ENCODE data around the gene CES2.

Gene CES2

GRCh38 chr16:66924527-66925321, 10.6 kb upstream of the CES2 start:
- Histone ChIP-seq H3K4me1 (ENCODE audit: control insufficient read depth, insufficient read depth, low read length) (peaks cover 17% of the 10 kb centered on the region), H3K9ac (ENCODE audit: low read length) (no peak overlapping the region)

GRCh38 chr16:66925322-66925840, 9.9 kb upstream of the CES2 start, which contains the start of gene RRAD:
TSS of gene RRAD (minus strand) at chr16:66925535. CDS start at chr16:66925179, 356 bp downstream.
- Histone ChIP-seq H3K9me3 (ENCODE audit: control insufficient read depth, low read length) (no peaks in the 10 kb centered on the region), H3K27me3 (ENCODE audit: control insufficient read depth, insufficient read depth, low read length) (peaks cover 47% of the 10 kb centered on the region), H3K4me3 (ENCODE audit: low read length) (no peak within 1 kb of the TSS), H3K4me1 (ENCODE audit: control insufficient read depth, insufficient read depth, low read length) (peaks cover 23% of the 10 kb centered on the region), H3K36me3 (ENCODE audit: control insufficient read depth, insufficient read depth, low read length) (no peaks in the 10 kb centered on the region), H3K9ac (ENCODE audit: low read length) (no peak within 1 kb of the TSS)

More at GRCh38 chr16:66924527-66925321, 10.6 kb upstream of the CES2 start:
- no peaks in the 10 kb centered on the region for H3K36me3 ChIP-seq (ENCODE audit: control insufficient read depth, insufficient read depth, low read length)
- no peak overlapping the region for H3K4me3 ChIP-seq (ENCODE audit: low read length)
- no peaks in the 10 kb centered on the region for H3K9me3 ChIP-seq (ENCODE audit: control insufficient read depth, low read length)
- H3K27me3 ChIP-seq (ENCODE audit: control insufficient read depth, insufficient read depth, low read length): peaks cover 47% of the 10 kb centered on the region

GRCh38 chr16:66926171-66926947, 9.0 kb upstream of the CES2 start:
- Histone ChIP-seq H3K4me1 (ENCODE audit: control insufficient read depth, insufficient read depth, low read length) (peaks cover 27% of the 10 kb centered on the region), H3K27me3 (ENCODE audit: control insufficient read depth, insufficient read depth, low read length) (peaks cover 43% of the 10 kb centered on the region), H3K4me3 (ENCODE audit: low read length) (no peak overlapping the region), H3K36me3 (ENCODE audit: control insufficient read depth, insufficient read depth, low read length) (no peaks in the 10 kb centered on the region), H3K9me3 (ENCODE audit: control insufficient read depth, low read length) (no peaks in the 10 kb centered on the region), H3K9ac (ENCODE audit: low read length) (no peak overlapping the region)

DNA sequence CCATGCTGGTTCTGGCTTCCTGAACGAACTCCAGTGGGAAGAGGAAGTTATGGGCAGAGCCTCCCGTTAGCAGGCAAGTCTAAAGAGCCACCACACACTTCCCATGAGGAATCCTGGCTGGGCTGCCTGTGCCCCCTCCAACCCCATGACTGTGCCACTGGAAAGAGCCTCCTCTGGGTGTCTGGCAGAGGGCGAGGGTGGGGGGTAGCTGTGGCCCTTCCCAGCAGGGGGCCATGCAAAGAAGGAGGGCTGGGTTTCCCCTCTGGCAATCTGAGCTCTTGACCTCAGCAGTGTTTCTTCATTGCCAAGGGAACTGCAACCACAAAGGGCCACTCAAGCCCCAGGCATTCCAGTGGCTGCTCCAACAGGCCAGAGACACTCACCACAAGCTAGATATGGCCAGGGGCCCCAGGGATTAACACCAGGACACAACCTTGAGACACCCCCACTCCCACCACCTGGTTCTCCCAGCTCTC, 8.3 kb upstream of the CES2 start:
- H3K9me3 ChIP-seq (ENCODE audit: control insufficient read depth, low read length): no peaks in the 10 kb centered on the region
- no peaks in the 10 kb centered on the region for H3K36me3 ChIP-seq (ENCODE audit: control insufficient read depth, insufficient read depth, low read length)
- no peak overlapping the region for H3K4me3 ChIP-seq (ENCODE audit: low read length)
- H3K27me3 ChIP-seq (ENCODE audit: control insufficient read depth, insufficient read depth, low read length): peaks cover 39% of the 10 kb centered on the region
- peaks cover 34% of the 10 kb centered on the region for H3K4me1 ChIP-seq (ENCODE audit: control insufficient read depth, insufficient read depth, low read length)
- no peak overlapping the region for H3K9ac ChIP-seq (ENCODE audit: low read length)

DNA sequence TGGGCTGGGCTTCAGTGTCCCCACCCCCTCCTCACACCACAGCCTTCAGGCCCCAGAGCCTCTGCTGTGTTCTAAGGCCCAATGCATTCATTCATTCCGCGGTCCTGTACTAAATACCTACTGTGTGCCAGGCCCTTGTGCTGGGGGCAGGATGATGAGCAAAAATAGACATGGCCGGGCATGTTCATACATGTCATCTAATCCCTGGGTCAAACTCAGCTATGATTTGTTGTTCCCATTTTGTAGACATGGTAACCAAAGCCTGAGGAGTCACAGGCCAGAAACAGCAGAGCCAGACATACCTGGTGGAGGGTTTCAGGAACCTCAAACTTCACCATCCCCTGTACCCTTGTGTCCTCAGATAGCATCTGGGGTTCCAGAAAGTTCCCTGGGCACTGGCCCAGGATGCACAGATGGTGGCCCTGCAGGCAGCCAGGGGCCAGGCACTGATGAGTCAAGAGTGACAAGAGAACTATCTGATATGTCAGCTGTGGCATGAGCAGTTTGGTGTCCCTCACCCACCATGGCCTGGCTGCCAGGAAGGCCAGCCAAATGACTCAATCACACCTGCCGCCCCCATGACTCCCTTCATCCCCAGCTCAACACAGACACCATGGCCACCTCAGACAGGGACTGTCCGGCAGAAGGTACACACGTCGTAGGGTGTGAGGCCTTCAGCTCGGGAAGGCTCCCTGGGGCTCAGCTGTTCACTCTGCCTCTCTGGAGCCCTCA, 7.2 kb upstream of the CES2 start:
- H3K4me3 ChIP-seq (ENCODE audit: low read length): no peak overlapping the region
- no peaks in the 10 kb centered on the region for H3K9me3 ChIP-seq (ENCODE audit: control insufficient read depth, low read length)
- peaks cover 35% of the 10 kb centered on the region for H3K27me3 ChIP-seq (ENCODE audit: control insufficient read depth, insufficient read depth, low read length)
- peaks cover 44% of the 10 kb centered on the region for H3K4me1 ChIP-seq (ENCODE audit: control insufficient read depth, insufficient read depth, low read length)
- no peaks in the 10 kb centered on the region for H3K36me3 ChIP-seq (ENCODE audit: control insufficient read depth, insufficient read depth, low read length)
- no peak overlapping the region for H3K9ac ChIP-seq (ENCODE audit: low read length)

DNA sequence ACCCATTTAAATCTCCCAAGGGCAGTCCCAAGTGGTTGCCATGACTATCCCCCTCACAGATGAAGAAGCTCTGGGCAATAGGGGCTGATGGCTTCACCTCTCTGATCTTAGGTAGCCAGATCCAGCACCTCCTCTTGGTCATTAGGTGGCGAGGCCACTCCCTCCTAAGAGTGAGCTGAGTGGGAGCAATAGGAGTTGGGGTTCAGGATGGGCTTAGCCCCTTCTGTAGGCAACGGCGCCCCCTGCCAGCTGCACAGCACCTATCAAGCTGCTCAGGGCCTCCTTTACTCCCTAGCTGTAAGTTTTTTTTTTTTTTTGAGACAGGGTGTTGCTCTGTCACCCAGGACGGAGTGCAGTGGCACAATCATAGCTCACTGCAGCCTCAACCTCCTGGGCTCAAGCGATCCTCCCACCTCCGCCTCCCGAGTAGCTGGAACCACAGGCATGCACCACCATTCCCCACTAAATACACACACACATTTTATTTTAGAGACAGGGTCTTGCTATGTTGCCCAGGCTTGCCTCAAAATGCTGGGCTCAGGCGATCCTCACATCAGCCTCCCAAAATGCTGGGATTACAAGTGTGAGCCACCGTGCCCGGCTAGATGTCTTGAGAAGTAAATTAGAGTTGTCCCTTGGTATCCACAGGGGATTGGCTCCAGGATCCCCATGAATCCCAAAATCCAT, 6.5 kb upstream of the CES2 start:
- no peaks in the 10 kb centered on the region for H3K9me3 ChIP-seq (ENCODE audit: control insufficient read depth, low read length)
- no peak overlapping the region for H3K9ac ChIP-seq (ENCODE audit: low read length)
- H3K4me1 ChIP-seq (ENCODE audit: control insufficient read depth, insufficient read depth, low read length): peaks cover 47% of the 10 kb centered on the region
- peaks cover 27% of the 10 kb centered on the region for H3K27me3 ChIP-seq (ENCODE audit: control insufficient read depth, insufficient read depth, low read length)
- H3K36me3 ChIP-seq (ENCODE audit: control insufficient read depth, insufficient read depth, low read length): no peaks in the 10 kb centered on the region
- no peak overlapping the region for H3K4me3 ChIP-seq (ENCODE audit: low read length)

GRCh38 chr16:66930189-66930588, 5.1 kb upstream of the CES2 start:
- H3K4me1 ChIP-seq (ENCODE audit: control insufficient read depth, insufficient read depth, low read length): peaks cover 45% of the 10 kb centered on the region
- peaks cover 17% of the 10 kb centered on the region for H3K27me3 ChIP-seq (ENCODE audit: control insufficient read depth, insufficient read depth, low read length)
- H3K9me3 ChIP-seq (ENCODE audit: control insufficient read depth, low read length): no peaks in the 10 kb centered on the region
- H3K36me3 ChIP-seq (ENCODE audit: control insufficient read depth, insufficient read depth, low read length): no peaks in the 10 kb centered on the region
- H3K4me3 ChIP-seq (ENCODE audit: low read length): no peak overlapping the region
- no peak overlapping the region for H3K9ac ChIP-seq (ENCODE audit: low read length)

DNA sequence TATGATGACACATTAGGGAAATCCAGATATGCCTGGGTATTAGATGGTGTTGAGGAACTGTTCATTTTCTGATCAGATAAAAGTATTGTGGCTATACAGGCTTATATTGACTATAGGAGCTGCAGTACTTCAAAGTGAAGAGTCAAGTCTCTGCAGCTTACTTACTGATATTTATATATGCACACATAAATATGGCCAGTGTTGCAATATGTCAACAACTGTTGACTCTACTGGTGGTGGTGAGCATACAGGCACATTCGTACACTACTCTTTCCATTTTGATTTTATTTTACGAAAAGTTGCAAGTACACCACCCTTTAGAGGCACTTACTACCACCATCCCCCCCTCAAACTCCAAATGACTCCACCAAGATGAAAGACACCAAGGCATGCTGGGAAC, 3.7 kb upstream of the CES2 start:
- H3K36me3 ChIP-seq (ENCODE audit: control insufficient read depth, insufficient read depth, low read length): no peaks in the 10 kb centered on the region
- H3K4me3 ChIP-seq (ENCODE audit: low read length): no peak overlapping the region
- no peaks in the 10 kb centered on the region for H3K9me3 ChIP-seq (ENCODE audit: control insufficient read depth, low read length)
- H3K27me3 ChIP-seq (ENCODE audit: control insufficient read depth, insufficient read depth, low read length): peaks cover 2% of the 10 kb centered on the region
- peaks cover 53% of the 10 kb centered on the region for H3K4me1 ChIP-seq (ENCODE audit: control insufficient read depth, insufficient read depth, low read length)
- H3K9ac ChIP-seq (ENCODE audit: low read length): no peak overlapping the region

DNA sequence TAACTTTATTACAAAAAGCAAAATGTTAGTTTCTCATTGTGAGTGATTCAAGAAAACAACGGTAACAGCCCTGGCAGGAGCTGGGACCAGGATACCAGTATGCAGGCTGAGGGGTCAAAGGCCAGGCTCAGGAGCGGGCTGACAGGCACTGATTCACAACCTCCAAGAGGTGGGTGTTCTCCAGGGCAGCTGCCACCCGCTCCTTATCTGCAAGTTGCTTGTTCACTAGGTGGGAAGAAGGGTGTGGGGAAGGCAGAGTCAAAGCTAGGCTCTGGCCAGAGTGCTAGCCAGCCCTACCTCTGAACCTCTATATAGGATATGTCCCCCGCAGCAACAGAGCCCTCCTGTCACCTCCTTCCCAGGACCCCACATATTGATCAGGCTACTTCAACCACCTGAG, 3.2 kb upstream of the CES2 start:
- Histone ChIP-seq H3K4me3 (ENCODE audit: low read length) (no peak overlapping the region), H3K9ac (ENCODE audit: low read length) (no peak overlapping the region), H3K27me3 (ENCODE audit: control insufficient read depth, insufficient read depth, low read length) (no peaks in the 10 kb centered on the region), H3K36me3 (ENCODE audit: control insufficient read depth, insufficient read depth, low read length) (no peaks in the 10 kb centered on the region), H3K9me3 (ENCODE audit: control insufficient read depth, low read length) (no peaks in the 10 kb centered on the region), H3K4me1 (ENCODE audit: control insufficient read depth, insufficient read depth, low read length) (peaks cover 57% of the 10 kb centered on the region)

GRCh38 chr16:66933776-66934137, 1.6 kb upstream of the CES2 start:
- Histone ChIP-seq H3K36me3 (ENCODE audit: control insufficient read depth, insufficient read depth, low read length) (peaks cover 6% of the 10 kb centered on the region), H3K9me3 (ENCODE audit: control insufficient read depth, low read length) (no peaks in the 10 kb centered on the region), H3K4me1 (ENCODE audit: control insufficient read depth, insufficient read depth, low read length) (peaks cover 68% of the 10 kb centered on the region), H3K9ac (ENCODE audit: low read length) (peak overlapping the region; percentile 95), H3K4me3 (ENCODE audit: low read length) (peak overlapping the region; percentile 88), H3K27me3 (ENCODE audit: control insufficient read depth, insufficient read depth, low read length) (no peaks in the 10 kb centered on the region)

DNA sequence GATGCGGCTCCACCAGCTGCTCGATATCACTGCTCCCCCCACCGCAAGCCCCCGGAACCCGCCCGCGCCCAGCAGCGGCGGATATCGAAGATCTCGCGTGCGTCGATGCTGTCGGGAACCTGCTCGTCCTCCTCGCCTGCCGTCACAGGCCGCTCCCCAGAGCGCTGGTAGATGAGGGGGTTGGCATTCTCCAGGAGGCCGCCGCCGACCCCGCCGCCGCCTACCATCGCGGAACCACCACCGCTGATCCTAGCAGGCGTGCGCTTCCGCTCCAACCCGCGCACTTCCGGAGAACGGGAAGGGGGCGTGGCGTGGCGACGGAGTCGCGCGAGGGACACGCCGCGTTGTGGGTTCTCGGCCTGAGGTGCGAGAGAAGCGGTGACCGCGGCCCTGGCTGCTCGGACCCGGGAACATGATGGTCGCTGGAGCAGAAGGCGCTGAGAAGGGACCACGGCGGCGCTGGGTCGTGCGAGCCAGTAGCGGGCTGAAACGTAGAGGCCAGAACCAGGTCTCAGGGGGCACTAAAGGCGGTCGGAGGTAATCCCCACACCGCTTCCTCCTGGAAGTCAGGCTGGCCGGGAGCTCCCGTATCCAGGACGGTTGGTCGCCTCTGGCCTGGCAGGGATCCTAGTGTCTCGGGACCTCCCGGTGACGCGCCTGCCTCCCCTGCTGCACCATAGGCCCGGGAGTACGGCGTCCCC, 1.0 kb upstream of the CES2 start, which contains the start of gene CIAO2B:
CIAO2B (minus strand) TSS at position 265 of the 701 bp plus-strand sequence; CDS start at position 227, 38 bp downstream.
- peak within 1 kb of the TSS; percentile 88 for H3K4me3 ChIP-seq (ENCODE audit: low read length)
- peaks cover 6% of the 10 kb centered on the region for H3K36me3 ChIP-seq (ENCODE audit: control insufficient read depth, insufficient read depth, low read length)
- peaks cover 68% of the 10 kb centered on the region for H3K4me1 ChIP-seq (ENCODE audit: control insufficient read depth, insufficient read depth, low read length)

More for the DNA sequence above, 1.0 kb upstream of the CES2 start, which contains the start of gene CIAO2B:
- peak within 1 kb of the TSS; percentile 95 for H3K9ac ChIP-seq (ENCODE audit: low read length)
- H3K27me3 ChIP-seq (ENCODE audit: control insufficient read depth, insufficient read depth, low read length): no peaks in the 10 kb centered on the region
- H3K9me3 ChIP-seq (ENCODE audit: control insufficient read depth, low read length): no peaks in the 10 kb centered on the region
